H1 (cell line): Measurements from ENCODE around the gene IL17REL. TPM values are rescaled to one million over a fixed set of nuclear protein-coding genes. Genes with fewer than 3 reads are reported as not detected.

ENCODE experiments used
- CTCF ChIA-PET: fragments of 300-600 bp; sonication (Branson Sonifier 250); formaldehyde crosslinking; loops from one replicate; lab custom pipeline; 2021; ENCODE audit not compliant: partially characterized antibody; lab: Charles Lee
- POLR2A ChIA-PET: fragments of 300-600 bp; sonication (Branson Sonifier 250); formaldehyde crosslinking; loops from one replicate; lab custom pipeline; 2021; ENCODE audit warnings: inconsistent platforms; ENCODE audit not compliant: partially characterized antibody; lab: Charles Lee
- DNase-seq, 2 experiments: peaks; one replicate each; pipeline versions ENCODE4 v3.0.0 to v3.0.0-alpha.2; 2010 to 2022; ENCODE audit warnings: low spot score in 2 of 2, low read depth in 1 of 2, mixed read lengths in 1 of 2
- FAIRE-seq: peaks from 2 replicates; lab custom pipeline; 2011; peaks lifted over from hg19 to GRCh38; lab: Jason Lieb, UNC
- H2AFZ ChIP-seq: 2 replicates; pipeline ENCODE4 v1.8.1; 2012; ENCODE audit warnings: low read length, inconsistent platforms
- H2AK5ac ChIP-seq: 2 replicates; pipeline ENCODE4 v1.6.1; 2013; ENCODE audit warnings: low read depth, low read length
- H2BK120ac ChIP-seq: replicated peaks from 2 replicates; pipeline ENCODE3; 2013; ENCODE audit warnings: low read depth, low read length, inconsistent platforms
- H2BK12ac ChIP-seq: 2 replicates; pipeline ENCODE4 v1.6.1; 2013; ENCODE audit warnings: low read depth, low read length
- H2BK15ac ChIP-seq: 2 replicates; pipeline ENCODE4 v1.6.1; 2013; ENCODE audit warnings: low read length
- H2BK20ac ChIP-seq: 2 replicates; pipeline ENCODE4 v1.6.1; 2013; ENCODE audit warnings: low read length
- H2BK5ac ChIP-seq: 2 replicates; pipeline ENCODE4 v1.6.1; 2013; ENCODE audit warnings: low read depth, low read length
- H3K14ac ChIP-seq: 2 replicates; pipeline ENCODE4 v1.6.1; 2013; ENCODE audit warnings: inconsistent platforms; ENCODE audit not compliant: insufficient read length
- H3K18ac ChIP-seq: 2 replicates; pipeline ENCODE4 v1.6.1; 2013; ENCODE audit warnings: low read length; ENCODE audit errors: extremely low read depth
- H3K23ac ChIP-seq: 2 replicates; pipeline ENCODE4 v1.6.1; 2013; ENCODE audit warnings: inconsistent platforms; ENCODE audit not compliant: insufficient read length
- H3K23me2 ChIP-seq: 2 replicates; pipeline ENCODE4 v1.6.1; 2013; ENCODE audit warnings: low read depth, low read length
- H3K27ac ChIP-seq: 2 replicates; pipeline ENCODE4 v1.6.1; 2011; ENCODE audit warnings: low read depth, low read length, inconsistent platforms
- H3K27me3 ChIP-seq, 4 experiments: replicated peaks in 1 of 4; 1 replicate in 1 of 4; 2 replicates in 3 of 4; pipeline versions ENCODE4 v1.6.1 to v1.8.1; 2011 to 2013; ENCODE audit warnings: low read length in 3 of 4, mild to moderate bottlenecking in 3 of 4, inconsistent platforms in 2 of 4, mixed read lengths in 2 of 4, moderate library complexity in 1 of 4; ENCODE audit not compliant: control insufficient read depth in 3 of 4, insufficient read depth in 3 of 4; ENCODE audit errors: extremely low read depth in 1 of 4
- H3K36me3 ChIP-seq, 4 experiments: 2 replicates each; pipeline versions ENCODE4 v1.6.1 to v1.8.1; 2011 to 2013; ENCODE audit warnings: mild to moderate bottlenecking in 4 of 4, low read length in 3 of 4, moderate library complexity in 2 of 4, control low read depth in 1 of 4, inconsistent platforms in 1 of 4; ENCODE audit not compliant: insufficient read depth in 4 of 4, control insufficient read depth in 2 of 4
- H3K4ac ChIP-seq: replicated peaks from 2 replicates; pipeline ENCODE3; 2013; ENCODE audit warnings: low read length, low read depth, mixed read lengths, inconsistent platforms; ENCODE audit not compliant: insufficient read length
- H3K4me1 ChIP-seq, 4 experiments: replicated peaks in 1 of 4; 1 replicate in 1 of 4; 2 replicates in 3 of 4; pipeline versions ENCODE4 v1.6.1 to v1.8.1; 2011 to 2013; ENCODE audit warnings: low read length in 3 of 4, inconsistent platforms in 2 of 4, mixed read lengths in 1 of 4; ENCODE audit not compliant: insufficient read depth in 4 of 4, control insufficient read depth in 3 of 4
- H3K4me2 ChIP-seq, 2 experiments: 2 replicates each; pipeline versions ENCODE4 v1.6.1 to v1.8.1; 2011 to 2013; ENCODE audit warnings: low read depth in 2 of 2, low read length in 2 of 2, control low read depth in 1 of 2, inconsistent platforms in 1 of 2, mild to moderate bottlenecking in 1 of 2; ENCODE audit not compliant: insufficient read depth in 1 of 2
- H3K4me3 ChIP-seq, 4 experiments: fragments of 200-600, 300-600 bp in 1 of 4; sonication (generic), shearing (Covaris generic), sonication (Bioruptor Twin) in 1 of 4; 2 replicates each; pipeline versions ENCODE4 v1.5.1 to v1.8.1; 2011 to 2016; ENCODE audit warnings: low read length in 4 of 4, low read depth in 3 of 4, control low read depth in 2 of 4, inconsistent platforms in 2 of 4, mild to moderate bottlenecking in 2 of 4, mixed read lengths in 1 of 4, moderate library complexity in 1 of 4; ENCODE audit not compliant: insufficient read depth in 2 of 4; ENCODE audit errors: extremely low read depth in 1 of 4
- H3K56ac ChIP-seq: replicated peaks from 2 replicates; pipeline ENCODE3; 2013; ENCODE audit warnings: low read depth, mild to moderate bottlenecking, mixed read lengths, low read length, inconsistent platforms; ENCODE audit not compliant: insufficient read length
- H3K79me1 ChIP-seq: 2 replicates; pipeline ENCODE4 v1.6.1; 2013; ENCODE audit warnings: low read depth, low read length, control low read depth
- H3K79me2 ChIP-seq, 2 experiments: 2 replicates each; pipeline versions ENCODE4 v1.6.1 to v1.8.1; 2012 to 2013; ENCODE audit warnings: low read length in 2 of 2, mild to moderate bottlenecking in 2 of 2, inconsistent platforms in 1 of 2; ENCODE audit not compliant: insufficient read depth in 2 of 2, control insufficient read depth in 1 of 2
- H3K9ac ChIP-seq, 4 experiments: replicated peaks in 1 of 4; 1 replicate in 1 of 4; 2 replicates in 3 of 4; pipeline versions ENCODE4 v1.6.1 to v1.8.1; 2011 to 2013; ENCODE audit warnings: low read depth in 3 of 4, low read length in 3 of 4, control low read depth in 2 of 4, mild to moderate bottlenecking in 2 of 4, moderate library complexity in 2 of 4, inconsistent platforms in 1 of 4; ENCODE audit errors: extremely low read depth in 1 of 4
- H3K9me3 ChIP-seq, 2 experiments: 2 replicates each; pipeline versions ENCODE4 v1.6.1 to v1.8.1; 2012 to 2013; ENCODE audit warnings: mild to moderate bottlenecking in 2 of 2, moderate library complexity in 2 of 2, control low read depth in 1 of 2, inconsistent platforms in 1 of 2, low read depth in 1 of 2, low read length in 1 of 2, mixed read lengths in 1 of 2; ENCODE audit not compliant: insufficient read depth in 2 of 2
- H4K20me1 ChIP-seq, 2 experiments: replicated peaks in 1 of 2; 2 replicates each; pipeline versions ENCODE3 to v1.8.1; 2011 to 2013; ENCODE audit warnings: inconsistent platforms in 2 of 2, low read length in 2 of 2, mild to moderate bottlenecking in 1 of 2; ENCODE audit not compliant: insufficient read depth in 2 of 2, control insufficient read depth in 1 of 2
- H4K5ac ChIP-seq: 2 replicates; pipeline ENCODE4 v1.6.1; 2013; ENCODE audit warnings: low read length, low read depth, mixed read lengths, inconsistent platforms; ENCODE audit not compliant: insufficient read length
- H4K8ac ChIP-seq: 2 replicates; pipeline ENCODE4 v1.8.0; 2013; ENCODE audit warnings: mild to moderate bottlenecking, moderate library complexity, low read length, inconsistent platforms; ENCODE audit not compliant: insufficient read depth; ENCODE audit errors: extremely low read depth
- H4K91ac ChIP-seq: replicated peaks from 2 replicates; pipeline ENCODE3; 2013; ENCODE audit warnings: low read length, mixed read lengths, inconsistent platforms; ENCODE audit not compliant: insufficient read length
- TEAD4 ChIP-seq: IDR thresholded peaks from 2 replicates; pipeline ENCODE4 v1.6.1; 2012; ENCODE audit warnings: low read depth, low read length, inconsistent platforms, mixed read lengths
- WGBS, 2 experiments: shearing (Covaris generic) in 1 of 2; methylation state at CpG; one replicate each; pipeline versions ENCODE4 v1.1.6 to v1.1.7; 2013 to 2015; ENCODE audit warnings: low lambda C conversion rate in 2 of 2, mixed read lengths in 2 of 2, inconsistent platforms in 1 of 2, low coverage in 1 of 2, missing lambda C conversion rate in 1 of 2; ENCODE audit not compliant: insufficient replicate concordance in 2 of 2, insufficient coverage in 1 of 2, insufficient read length in 1 of 2; ENCODE audit errors: extremely low coverage in 1 of 2, missing lambda C conversion rate in 1 of 2; 5-methylcytosine and 5-hydroxymethylcytosine counted together
- polyA plus RNA-seq, 7 experiments: library from polyadenylated mRNA; depleted of rRNA in 3 of 7; stranded (reverse) in 5 of 7; unstranded in 2 of 7; fragments of >200 nt in 5 of 7; fragments of 200-250 nt in 2 of 7; gene quantifications; 1 replicate in 5 of 7; 2 replicates in 1 of 7; 4 replicates in 1 of 7; pipeline versions ENCODE4 v1.2.1 to v1.2.3, GENCODE V29; 2011 to 2013; ENCODE audit warnings: missing spikeins in 2 of 7, mixed read lengths in 2 of 7
- total RNA-seq: library from RNA; stranded (reverse); fragmentation: NEBNext Ultra II Directional; extraction: Animal tissue kit (Norgen Biotek cat#: 25700); gene quantifications from 2 replicates; pipeline ENCODE4 v1.2.1, GENCODE V29; 2021

The IL17REL gene
- total and polyA plus RNA-seq, 2 of the 8 experiments (the other 6 are each of a cell fraction or from before 2014, with no cell fraction given) = 0.15 to 0.20 TPM

DNA sequence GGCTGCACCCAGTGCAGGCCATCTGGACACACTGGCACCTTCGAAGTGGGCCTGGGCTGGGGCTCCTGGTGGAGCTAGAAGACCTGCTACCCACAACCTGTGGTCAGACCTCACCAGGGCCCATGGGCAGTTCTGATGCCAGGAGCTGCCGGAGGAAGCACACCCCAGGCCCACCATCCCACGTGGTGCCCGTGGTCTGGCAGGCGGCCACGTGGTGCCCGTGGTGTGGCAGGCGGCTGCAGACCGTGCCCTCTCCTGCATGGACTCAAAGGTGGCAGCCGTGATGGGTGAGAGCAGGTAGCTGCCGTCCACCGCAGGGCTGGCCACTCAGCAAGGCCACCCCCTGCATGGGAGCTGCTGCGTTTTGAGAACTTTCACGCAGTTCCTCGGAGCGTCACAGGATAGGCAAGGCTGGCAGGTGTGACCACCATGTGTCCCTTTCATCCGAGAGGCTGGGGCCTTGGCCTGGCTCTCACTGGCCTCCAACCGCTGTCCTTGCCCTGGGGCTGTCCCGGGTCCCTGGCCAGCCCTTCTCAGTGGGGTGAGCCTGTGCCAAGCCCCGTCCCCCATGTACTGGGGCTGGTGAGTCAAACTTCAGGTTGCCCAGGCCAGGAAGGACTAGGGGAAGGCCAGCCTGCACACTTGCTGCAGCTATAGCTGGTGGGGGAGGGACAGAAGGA lies 3.9 kb upstream of the IL17REL start:
- H3K18ac ChIP-seq = no peak overlapping the region
- no peak overlapping the region for H2AFZ ChIP-seq
- H4K5ac ChIP-seq = no peak overlapping the region
- H2BK120ac ChIP-seq = no peak overlapping the region
- no peak overlapping the region for H3K4ac ChIP-seq
- H4K20me1 ChIP-seq = peaks cover 0 to 3% of the 10 kb centered on the region in 2 experiments
- H3K4me1 ChIP-seq = peaks cover 0 to 15% (median 8%) of the 10 kb centered on the region in 4 experiments; a peak in 6 of 7 replicates
- 96% methylated on average over 18 of the region's 20 CpGs; no CpG with 5 or more reads in 1 of the 2 experiments for WGBS, 2 experiments
- H3K4me3 ChIP-seq = no peak overlapping the region
- H3K27me3 ChIP-seq = peaks cover 18 to 47% (median 36%) of the 10 kb centered on the region in 4 experiments
- no peak for FAIRE-seq
- no peak overlapping the region for H2BK5ac ChIP-seq
- no peak overlapping the region; the same call in 1 of the 2 replicates for H2BK12ac ChIP-seq
- H3K79me1 ChIP-seq = no peaks in the 10 kb centered on the region; the same call in 1 of the 2 replicates
- H3K27ac ChIP-seq = no peak overlapping the region
- ChIA-PET CTCF (interaction anchor here (1.2 to 2.5 kb wide), 6 partner anchors 14 to 249 kb away, joined by 4 to 12 read pairs (median 6); no protein-coding TSS in a partner anchor), POLR2A (no interaction called here)
- peaks cover 0 to 12% of the 10 kb centered on the region in 2 experiments; a peak in 2 of 4 replicates for H3K9me3 ChIP-seq
- H2BK15ac ChIP-seq = no peak overlapping the region
- no peak overlapping the region for H2AK5ac ChIP-seq
- no peaks in the 10 kb centered on the region for H3K36me3 ChIP-seq
- no peaks in the 10 kb centered on the region for H3K79me2 ChIP-seq
- H3K23ac ChIP-seq = no peak overlapping the region
- no peak overlapping the region for H3K4me2 ChIP-seq
- H3K23me2 ChIP-seq = peaks cover 7% of the 10 kb centered on the region; the same call in 1 of the 2 replicates
- DNase-seq = no peak
- H2BK20ac ChIP-seq = no peak overlapping the region
- H4K8ac ChIP-seq = peak overlapping the region; percentile 51
- no peak overlapping the region for H4K91ac ChIP-seq
- H3K14ac ChIP-seq = no peak overlapping the region
- no peak overlapping the region for H3K56ac ChIP-seq
- no peak overlapping the region for H3K9ac ChIP-seq
- TF ChIP-seq TEAD4 = no peak
